Iris pigment epithelial cell (primary cell): ENCODE measurements around the gene ABCA6.

ENCODE experiments used
- DNase-seq: peaks from one replicate; pipeline ENCODE4 v3.0.0-alpha.2; 2011; ENCODE audit warnings: low read depth

Gene ABCA6

GRCh38 chr17:69047368-69048263 is 94.1 kb downstream of the ABCA6 start:
- peak; percentile 91 for DNase-seq

- DNase-seq = no peak
Observed at GRCh38 chr17:69046121-69046807, 95.4 kb downstream of the ABCA6 start.

DNA sequence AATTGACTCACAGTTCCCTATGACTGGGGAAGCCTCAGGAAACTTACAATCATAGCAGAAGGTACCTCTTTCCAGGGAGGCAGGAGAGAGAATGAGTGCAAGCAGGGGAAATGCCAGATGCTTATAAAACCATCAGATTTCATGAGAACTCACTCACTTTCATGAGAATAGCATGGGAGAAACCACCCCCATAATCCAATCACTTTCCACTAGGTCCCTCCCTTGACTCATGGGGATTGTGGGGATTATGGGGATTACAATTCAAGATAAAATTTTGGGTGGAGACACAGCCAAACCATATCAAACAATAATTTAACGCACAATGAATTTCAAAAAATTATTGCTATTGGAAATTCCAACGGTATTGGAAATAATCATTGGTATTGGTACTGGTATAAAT is 96.0 kb downstream of the ABCA6 start:
- no peak for DNase-seq

- DNase-seq = no peak
Observed at GRCh38 chr17:69044371-69044770, 97.3 kb downstream of the ABCA6 start.

DNA sequence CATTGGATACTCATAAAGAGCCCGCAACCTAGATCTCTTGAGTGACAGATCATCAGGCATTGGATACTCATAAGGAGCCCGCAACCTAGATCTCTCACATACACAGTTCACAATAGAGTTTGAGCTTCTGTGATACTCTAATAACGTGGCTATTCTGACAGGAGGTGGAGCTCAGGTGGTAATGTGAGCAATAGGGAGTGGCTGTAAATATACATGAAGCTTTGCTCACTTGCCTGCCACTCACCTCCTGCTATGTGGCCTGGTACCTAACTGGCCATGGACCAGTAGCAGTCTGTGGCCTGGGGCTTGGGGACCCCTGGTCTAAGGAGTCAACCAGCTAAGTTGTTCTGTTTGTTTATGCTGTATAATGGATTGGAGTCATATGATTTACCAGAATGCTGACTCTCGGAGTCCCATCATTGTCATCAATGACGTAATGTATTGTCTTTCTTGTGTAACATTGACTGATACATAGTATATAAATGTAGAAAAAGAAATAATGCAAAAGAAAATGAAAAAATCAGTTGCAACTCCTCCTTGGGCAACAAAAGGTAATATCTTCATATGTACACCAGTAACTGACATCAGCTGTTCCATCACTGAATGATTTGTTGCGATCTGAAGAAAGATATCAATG is 98.5 kb downstream of the ABCA6 start:
- DNase-seq = no peak

DNA sequence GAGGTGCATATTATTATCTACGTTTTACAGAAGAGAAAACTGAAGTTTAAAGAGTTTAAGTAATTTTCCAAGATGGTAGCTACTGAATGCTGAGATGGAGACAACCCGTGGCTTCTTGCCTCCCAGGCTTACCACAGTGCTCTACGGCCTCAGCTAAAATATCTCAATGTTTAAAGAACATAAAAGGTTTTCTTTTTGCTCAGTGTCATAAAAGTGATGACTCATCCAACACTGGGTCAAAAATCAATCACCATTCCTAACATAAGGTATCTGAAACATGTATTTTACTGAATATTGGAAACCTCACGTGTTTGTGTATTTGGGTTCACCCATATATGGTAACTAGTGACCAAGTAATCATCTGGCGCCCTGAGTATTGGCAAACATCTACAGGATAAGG is 99.4 kb downstream of the ABCA6 start:
- DNase-seq = no peak

DNA sequence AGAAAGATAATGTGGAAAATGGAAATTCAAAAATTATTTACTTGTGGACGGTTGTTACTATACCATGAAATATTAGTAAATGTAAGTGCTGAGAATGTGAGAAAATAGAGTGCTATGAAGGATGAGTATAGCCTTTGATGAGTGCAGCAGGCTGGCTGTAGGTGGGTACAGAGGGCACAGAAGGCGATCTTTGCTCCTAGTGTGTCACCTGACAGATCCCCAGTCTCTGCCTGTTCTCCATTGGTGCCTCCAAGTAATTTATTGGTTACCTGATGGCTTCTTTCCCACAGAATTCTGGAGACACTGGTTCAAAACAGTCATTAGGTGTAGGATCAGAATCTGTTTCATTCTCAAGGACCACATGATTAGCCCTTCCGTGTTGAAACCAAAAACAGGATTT is 109.9 kb downstream of the ABCA6 start:
- no peak for DNase-seq

- DNase-seq = peak; percentile 23
Observed at GRCh38 chr17:69030169-69030568, 111.5 kb downstream of the ABCA6 start.
